ENCODE results near the gene FOCAD. TPM values are rescaled to one million over a fixed set of nuclear protein-coding genes. Genes with fewer than 3 reads are reported as not detected.

The FOCAD gene
- total and polyA plus RNA-seq, 4 donors, result 6.8 to 62.1 (median 27.9) TPM

- H3K9me3 ChIP-seq (ENCODE audit: control insufficient read depth in 4 of 4, insufficient read depth in 3 of 4, low read length in 3 of 4), result no peaks in the 10 kb centered on the region
- 3 to 4% methylated on average over 27 of the region's 27 CpGs for WGBS, 2 donors
- no peak for TF ChIP-seq CTCF (IDR thresholded peaks at IDR 0.05; ENCODE audit: control extremely low read depth, extremely low read depth)
- H3K36me3 ChIP-seq (ENCODE audit: control insufficient read depth in 4 of 4, insufficient read depth in 4 of 4, low read length in 4 of 4), result no peaks in the 10 kb centered on the region
- H3K4me3 ChIP-seq, result peak overlapping the region; percentile 53
- peaks cover 0 to 16% (median 7%) of the 10 kb centered on the region in 5 donors for H3K4me1 ChIP-seq (ENCODE audit: control insufficient read depth in 5 of 5, insufficient read depth in 5 of 5, low read length in 5 of 5)
- peak overlapping the region; percentile 76 to 78 for H3K27ac ChIP-seq (ENCODE audit: low read depth in 1 of 2, low read length in 1 of 2)
- H3K27me3 ChIP-seq (ENCODE audit: control insufficient read depth in 3 of 3, insufficient read depth in 3 of 3, low read length in 2 of 3), result no peaks in the 10 kb centered on the region
- H3K9ac ChIP-seq (ENCODE audit: insufficient read depth in 1 of 2, low read length in 2 of 2), result peak overlapping the region; percentile 26 to 84
- ATAC-seq (ENCODE audit: insufficient read depth, low FRiP score) (peak; percentile 1), DNase-seq (peak in 1 of 3 donors; percentile 66)
These were observed 566 bp upstream of the FOCAD start for GRCh38 chr9:20683351-20684034.

- no peaks in the 10 kb centered on the region for H3K9me3 ChIP-seq (ENCODE audit: control insufficient read depth in 4 of 4, insufficient read depth in 3 of 4, low read length in 3 of 4)
- WGBS, 2 donors, result 3% methylated on average over 10 of the region's 10 CpGs
- H3K27me3 ChIP-seq (ENCODE audit: control insufficient read depth in 3 of 3, insufficient read depth in 3 of 3, low read length in 2 of 3), result no peaks in the 10 kb centered on the region
- H3K36me3 ChIP-seq (ENCODE audit: control insufficient read depth in 4 of 4, insufficient read depth in 4 of 4, low read length in 4 of 4), result no peaks in the 10 kb centered on the region
- ATAC-seq (ENCODE audit: insufficient read depth, low FRiP score) (no peak), DNase-seq (peak in 2 of 3 donors; percentile 36 to 58)
- no peak for TF ChIP-seq CTCF (IDR thresholded peaks at IDR 0.05; ENCODE audit: control extremely low read depth, extremely low read depth)
- H3K27ac ChIP-seq (ENCODE audit: low read depth in 1 of 2, low read length in 1 of 2), result peak overlapping the region; percentile 98 to 100
- peaks cover 0 to 22% (median 10%) of the 10 kb centered on the region in 5 donors for H3K4me1 ChIP-seq (ENCODE audit: control insufficient read depth in 5 of 5, insufficient read depth in 5 of 5, low read length in 5 of 5)
- peak overlapping the region; percentile 90 for H3K4me3 ChIP-seq
- peak overlapping the region; percentile 33 to 71 for H3K9ac ChIP-seq (ENCODE audit: insufficient read depth in 1 of 2, low read length in 2 of 2)
These were observed 1.0 kb downstream of the FOCAD start for GRCh38 chr9:20684875-20685696.

GRCh38 chr9:20685769-20686168, 1.7 kb downstream of the FOCAD start:
- DNase-seq, result no peak
- ATAC-seq (ENCODE audit: insufficient read depth, low FRiP score), result no peak
- Histone ChIP-seq H3K27me3 (ENCODE audit: control insufficient read depth in 3 of 3, insufficient read depth in 3 of 3, low read length in 2 of 3) (no peaks in the 10 kb centered on the region), H3K4me1 (ENCODE audit: control insufficient read depth in 5 of 5, insufficient read depth in 5 of 5, low read length in 5 of 5) (peaks cover 0 to 22% (median 10%) of the 10 kb centered on the region in 5 donors), H3K4me3 (no peak overlapping the region), H3K27ac (ENCODE audit: low read depth in 1 of 2, low read length in 1 of 2) (no peak overlapping the region), H3K9ac (ENCODE audit: insufficient read depth in 1 of 2, low read length in 2 of 2) (no peak overlapping the region), H3K36me3 (ENCODE audit: control insufficient read depth in 4 of 4, insufficient read depth in 4 of 4, low read length in 4 of 4) (no peaks in the 10 kb centered on the region), H3K9me3 (ENCODE audit: control insufficient read depth in 4 of 4, insufficient read depth in 3 of 4, low read length in 3 of 4) (no peaks in the 10 kb centered on the region)
- no peak for TF ChIP-seq CTCF (IDR thresholded peaks at IDR 0.05; ENCODE audit: control extremely low read depth, extremely low read depth)
- WGBS, 2 donors, result 54 to 63% methylated on average over 8 of the region's 8 CpGs
